Neural progenitor cell (in vitro differentiated cells): ENCODE data around the gene PRICKLE2.

Experiments used
- EZH2phosphoT487 ChIP-seq: fragments of 200-600 bp; sonication (generic); IDR thresholded peaks from 2 replicates; pipeline ENCODE4 v1.6.1; 2017; ENCODE audit warnings: antibody characterized with exemption
- TF ChIP-seq, protein P1 (sequence below): fragments of 200-600 bp; sonication (generic); IDR thresholded peaks from 2 replicates; pipeline ENCODE4 v1.5.1; 2017; ENCODE audit warnings: antibody characterized with exemption, mild to moderate bottlenecking

- TF ChIP-seq, protein P1, sequence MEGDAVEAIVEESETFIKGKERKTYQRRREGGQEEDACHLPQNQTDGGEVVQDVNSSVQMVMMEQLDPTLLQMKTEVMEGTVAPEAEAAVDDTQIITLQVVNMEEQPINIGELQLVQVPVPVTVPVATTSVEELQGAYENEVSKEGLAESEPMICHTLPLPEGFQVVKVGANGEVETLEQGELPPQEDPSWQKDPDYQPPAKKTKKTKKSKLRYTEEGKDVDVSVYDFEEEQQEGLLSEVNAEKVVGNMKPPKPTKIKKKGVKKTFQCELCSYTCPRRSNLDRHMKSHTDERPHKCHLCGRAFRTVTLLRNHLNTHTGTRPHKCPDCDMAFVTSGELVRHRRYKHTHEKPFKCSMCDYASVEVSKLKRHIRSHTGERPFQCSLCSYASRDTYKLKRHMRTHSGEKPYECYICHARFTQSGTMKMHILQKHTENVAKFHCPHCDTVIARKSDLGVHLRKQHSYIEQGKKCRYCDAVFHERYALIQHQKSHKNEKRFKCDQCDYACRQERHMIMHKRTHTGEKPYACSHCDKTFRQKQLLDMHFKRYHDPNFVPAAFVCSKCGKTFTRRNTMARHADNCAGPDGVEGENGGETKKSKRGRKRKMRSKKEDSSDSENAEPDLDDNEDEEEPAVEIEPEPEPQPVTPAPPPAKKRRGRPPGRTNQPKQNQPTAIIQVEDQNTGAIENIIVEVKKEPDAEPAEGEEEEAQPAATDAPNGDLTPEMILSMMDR = no peak
- no peak for TF ChIP-seq EZH2phosphoT487
These were observed 48.7 kb downstream of the PRICKLE2 start for GRCh38 chr3:64176461-64176996.
